Renal cortical epithelial cell (primary cell): ENCODE results near the gene IMMP2L. TPM values are rescaled to one million over a fixed set of nuclear protein-coding genes. Genes with fewer than 3 reads are reported as not detected.

Experiments used
- DNase-seq: peaks from one replicate; pipeline ENCODE4 v3.0.0-alpha.2; 2011; ENCODE audit warnings: low read depth
- total RNA-seq: library from RNA; depleted of rRNA; stranded (reverse); fragments of >200 nt; gene quantifications from 2 replicates; pipeline ENCODE4 v1.2.3, GENCODE V29; 2014

Gene IMMP2L
- total RNA-seq, 1 donor from 2014 or later = 23.8 TPM

GRCh38 chr7:110871856-110872255 is 690.4 kb downstream of the IMMP2L start:
- DNase-seq = no peak

- no peak for DNase-seq
Measured at GRCh38 chr7:110870926-110871325, 691.4 kb downstream of the IMMP2L start.

- DNase-seq = no peak
Measured at GRCh38 chr7:110868458-110868857, 693.8 kb downstream of the IMMP2L start.

DNA sequence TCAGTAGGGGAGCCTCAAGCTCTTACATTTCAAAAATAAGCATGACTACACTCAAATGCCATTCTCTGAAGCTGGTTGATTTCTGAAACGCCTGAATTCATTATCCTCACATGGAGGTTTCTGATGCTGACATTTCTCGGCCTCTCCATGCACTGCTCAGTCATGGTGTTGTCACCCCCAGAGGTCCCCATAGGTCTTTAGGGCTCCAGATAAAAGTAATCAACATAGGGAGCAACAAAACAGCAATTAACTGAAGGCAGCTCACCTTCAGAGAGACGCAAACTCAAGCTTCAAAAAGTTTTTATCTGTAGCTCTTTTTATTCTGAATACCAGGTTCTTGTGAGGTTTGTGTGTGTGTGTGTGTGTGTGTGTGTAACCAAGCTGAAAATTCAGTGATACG is 694.5 kb downstream of the IMMP2L start:
- no peak for DNase-seq

DNA sequence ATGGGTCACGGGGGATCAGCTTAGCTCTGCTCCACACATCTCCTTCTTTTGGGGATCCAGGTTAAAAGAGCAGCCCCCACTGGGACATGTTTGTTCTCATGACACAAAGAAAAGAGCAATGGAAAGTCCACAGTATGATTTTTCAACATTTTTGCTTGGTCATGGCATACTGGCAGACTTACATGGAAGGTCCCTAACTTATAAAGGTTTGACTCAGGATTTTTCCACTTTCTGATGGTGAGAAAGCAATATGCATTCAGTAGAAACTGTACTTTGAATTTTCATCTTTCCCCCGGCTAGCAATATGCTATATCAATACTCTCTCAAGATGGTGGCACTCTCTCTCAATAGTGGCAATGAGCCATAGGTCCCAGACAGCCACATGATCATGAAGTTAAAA is 699.0 kb downstream of the IMMP2L start:
- DNase-seq = no peak

- DNase-seq = no peak
Measured at GRCh38 chr7:110861163-110861562, 701.1 kb downstream of the IMMP2L start.

- DNase-seq = no peak
Measured at GRCh38 chr7:110857106-110857505, 705.2 kb downstream of the IMMP2L start.

DNA sequence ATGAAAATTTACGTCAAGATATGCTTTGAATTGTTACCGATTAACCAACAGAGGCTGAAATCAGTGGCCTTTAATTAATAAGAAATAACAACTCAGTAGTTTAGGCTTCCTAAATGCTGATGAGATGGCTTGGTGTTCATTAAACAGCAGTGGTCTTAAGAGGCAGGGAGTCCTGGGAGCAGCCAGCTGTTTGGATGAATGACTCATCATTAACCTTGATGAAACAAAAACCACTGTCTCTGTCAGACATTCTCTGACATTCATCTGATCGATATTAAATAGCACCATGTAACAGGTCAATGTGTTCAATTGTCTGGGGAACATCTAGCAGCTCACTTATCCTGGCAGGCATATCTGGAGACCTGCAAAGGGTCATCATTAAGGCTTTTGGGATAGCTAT is 705.6 kb downstream of the IMMP2L start:
- DNase-seq = peak; percentile 41

DNA sequence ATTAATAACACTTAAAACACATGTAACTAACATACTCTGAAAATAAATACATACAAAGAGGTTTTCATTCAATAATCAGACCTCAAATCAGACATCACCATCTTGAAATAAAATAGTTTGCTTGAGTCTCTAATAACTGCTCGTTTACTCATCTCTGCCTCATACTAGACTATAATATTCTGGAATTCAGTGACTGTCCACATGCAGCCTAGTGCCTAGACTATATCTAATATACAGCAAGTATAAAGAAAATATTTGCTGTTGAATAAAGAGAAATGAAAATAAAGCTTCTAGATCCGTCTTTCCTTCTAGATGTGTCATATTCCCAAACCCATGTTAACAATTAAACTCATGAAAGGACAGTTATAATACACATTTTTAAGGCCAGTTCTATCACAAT is 707.6 kb downstream of the IMMP2L start:
- no peak for DNase-seq

DNA sequence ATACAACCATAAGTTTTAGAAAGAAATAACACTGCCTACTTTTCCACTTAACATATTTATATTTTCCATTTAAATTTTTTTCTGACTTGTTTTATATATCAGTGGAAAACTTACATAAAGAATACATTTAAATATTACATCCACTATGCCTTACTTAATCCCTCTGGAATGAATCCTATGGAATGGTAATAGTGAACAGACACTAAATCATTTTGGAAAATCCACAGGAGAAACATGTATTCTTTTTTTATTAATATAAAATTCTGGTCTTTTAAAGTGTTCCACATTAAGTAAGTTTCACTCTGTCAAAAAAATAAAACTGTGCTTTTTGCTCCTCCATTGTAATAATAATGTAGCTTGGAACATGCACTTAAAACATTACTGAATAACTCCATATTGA is 708.1 kb downstream of the IMMP2L start:
- DNase-seq = no peak

DNA sequence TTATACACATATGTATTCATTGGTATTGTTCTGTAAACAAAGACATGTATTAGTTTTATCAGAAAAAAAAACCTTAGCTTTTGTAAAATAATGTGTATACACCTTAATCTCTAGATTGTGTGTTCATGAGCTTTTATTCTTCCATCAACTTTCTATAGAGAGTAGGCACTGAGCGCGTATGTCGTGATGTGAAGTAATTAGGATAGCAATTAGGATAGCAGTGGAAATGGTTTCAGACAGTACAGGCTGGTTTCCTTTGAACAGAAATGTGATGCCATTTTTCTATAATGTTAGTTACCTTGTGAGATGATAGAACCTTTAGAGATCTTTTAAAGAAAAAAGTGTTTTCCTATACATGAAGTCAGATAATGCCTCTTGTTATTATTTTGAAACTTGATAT is 709.0 kb downstream of the IMMP2L start:
- no peak for DNase-seq

DNA sequence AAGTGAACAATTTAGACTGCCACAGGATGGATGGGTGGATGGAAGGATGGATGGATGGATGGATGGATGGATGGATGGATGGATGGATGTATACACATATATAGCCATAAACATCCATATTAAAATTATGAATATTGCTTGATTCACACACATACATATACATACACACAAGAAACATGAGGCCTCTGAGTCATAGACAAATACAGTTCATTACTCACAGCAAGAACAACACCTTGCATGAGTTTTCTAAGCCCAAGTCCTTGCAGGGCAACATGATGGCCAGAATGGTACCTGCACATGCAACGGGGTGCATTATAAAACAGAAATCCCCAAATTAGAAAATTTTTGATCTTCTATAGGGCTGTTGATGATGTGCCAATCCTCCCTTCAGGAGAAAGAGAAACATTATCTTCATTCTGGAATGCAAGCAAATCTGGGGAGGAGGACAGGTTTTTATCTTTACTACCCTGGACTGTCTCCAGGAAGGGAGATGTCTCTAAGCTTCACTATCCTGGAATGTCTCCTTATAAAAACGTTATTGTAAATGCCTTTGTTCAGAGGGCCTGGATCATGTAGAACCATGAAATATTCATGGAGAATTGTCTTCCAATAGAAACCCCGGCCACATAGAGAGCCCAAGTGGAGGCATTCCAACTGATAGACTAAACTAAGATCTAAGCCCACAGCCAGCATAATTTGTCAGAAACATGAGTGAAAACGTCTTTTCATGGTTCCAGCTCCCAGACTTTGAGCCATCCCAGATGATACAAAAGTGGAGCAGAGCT is 709.9 kb downstream of the IMMP2L start:
- DNase-seq = no peak

- no peak for DNase-seq
Measured at GRCh38 chr7:110850224-110850623, 712.1 kb downstream of the IMMP2L start.

GRCh38 chr7:110842796-110843195 is 719.5 kb downstream of the IMMP2L start:
- no peak for DNase-seq

DNA sequence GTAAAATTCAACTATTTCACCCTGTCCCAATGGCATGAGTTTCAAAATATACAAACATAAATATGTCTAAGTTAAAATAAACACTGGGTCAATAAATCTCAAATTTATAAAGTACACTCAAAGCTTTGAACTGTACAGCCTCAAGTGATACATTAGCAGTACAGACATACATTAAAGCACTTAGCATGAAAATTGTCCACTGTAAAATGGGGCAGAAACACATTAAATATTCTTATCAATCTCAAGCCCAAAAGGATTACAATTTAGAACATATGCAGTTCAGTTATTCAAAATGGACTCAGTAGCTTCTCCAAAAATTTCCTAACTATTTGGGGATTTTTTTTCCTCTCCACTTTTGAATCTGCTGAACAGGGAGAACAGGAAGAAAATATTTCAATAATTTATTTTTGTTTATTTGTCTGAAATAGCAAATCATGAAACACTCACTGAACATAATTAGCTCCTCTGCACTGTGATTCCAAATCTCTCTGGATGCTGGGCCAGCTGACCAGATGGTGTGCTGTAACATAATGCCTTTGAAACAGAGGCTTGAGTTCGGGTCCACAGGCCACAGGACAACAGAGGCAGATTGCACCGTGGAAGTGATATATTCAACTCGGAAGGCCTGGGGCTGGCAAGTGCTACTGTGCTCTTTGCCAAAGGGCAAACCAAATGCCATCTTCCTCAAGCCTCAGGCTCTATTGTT is 720.3 kb downstream of the IMMP2L start:
- no peak for DNase-seq

DNA sequence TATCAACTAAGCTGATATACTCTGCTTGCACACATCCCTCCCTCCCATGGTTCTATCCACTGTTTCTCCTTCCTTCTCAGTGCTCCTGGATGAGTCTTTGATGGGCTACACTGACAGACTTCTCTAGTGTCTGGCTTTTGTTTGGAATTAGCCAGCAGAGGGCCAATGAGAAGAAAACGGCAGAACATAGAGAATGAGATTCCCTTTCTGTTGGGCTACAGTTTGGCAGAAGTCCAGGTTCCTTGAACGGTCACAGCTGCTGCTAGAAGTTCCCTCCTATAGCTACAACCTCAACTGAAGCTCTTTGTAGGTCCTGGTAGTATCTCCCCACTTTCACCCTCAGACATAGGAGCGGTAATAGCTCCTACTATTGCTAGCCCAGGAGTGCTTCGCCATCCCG is 722.4 kb downstream of the IMMP2L start:
- DNase-seq = peak; percentile 13

DNA sequence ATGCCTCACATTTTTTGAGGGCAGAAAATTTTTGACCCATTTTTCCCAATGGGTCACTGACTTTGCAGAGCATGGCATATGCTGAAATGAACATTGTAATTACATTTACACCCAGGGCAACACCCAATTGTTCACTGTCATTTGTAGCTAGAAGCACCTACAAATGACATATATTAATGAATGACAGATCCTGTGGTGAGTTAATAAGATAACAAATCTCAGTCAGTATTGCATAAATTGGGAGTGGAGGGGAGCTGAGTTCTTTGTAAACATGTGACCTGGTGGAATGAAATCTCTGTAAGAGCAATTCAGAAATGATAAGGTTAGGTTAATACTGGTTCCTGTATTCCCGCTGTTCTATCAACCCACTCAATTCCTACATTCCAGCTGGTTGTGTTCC is 726.4 kb downstream of the IMMP2L start:
- DNase-seq = peak; percentile 33

DNA sequence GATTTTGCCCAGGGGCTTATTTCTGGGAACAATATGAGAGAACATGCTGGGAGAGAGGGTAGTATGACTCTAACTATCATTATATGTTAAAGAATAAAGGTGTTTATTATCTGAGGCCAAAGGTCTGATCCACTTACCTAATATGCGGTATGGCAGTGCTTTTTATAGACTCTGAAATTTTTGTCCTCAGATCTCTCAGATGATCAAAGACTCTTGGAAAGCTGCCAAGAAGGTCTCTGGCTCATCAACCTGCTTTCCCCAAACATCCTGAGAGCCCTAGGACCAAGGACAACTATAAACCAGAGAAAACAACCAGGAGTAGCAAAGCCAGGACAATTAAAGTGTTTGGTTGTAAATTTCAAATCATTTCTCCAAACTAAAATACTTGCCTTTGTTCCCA is 727.1 kb downstream of the IMMP2L start:
- DNase-seq = peak; percentile 15

GRCh38 chr7:110831419-110831818 is 730.9 kb downstream of the IMMP2L start:
- DNase-seq = no peak

DNA sequence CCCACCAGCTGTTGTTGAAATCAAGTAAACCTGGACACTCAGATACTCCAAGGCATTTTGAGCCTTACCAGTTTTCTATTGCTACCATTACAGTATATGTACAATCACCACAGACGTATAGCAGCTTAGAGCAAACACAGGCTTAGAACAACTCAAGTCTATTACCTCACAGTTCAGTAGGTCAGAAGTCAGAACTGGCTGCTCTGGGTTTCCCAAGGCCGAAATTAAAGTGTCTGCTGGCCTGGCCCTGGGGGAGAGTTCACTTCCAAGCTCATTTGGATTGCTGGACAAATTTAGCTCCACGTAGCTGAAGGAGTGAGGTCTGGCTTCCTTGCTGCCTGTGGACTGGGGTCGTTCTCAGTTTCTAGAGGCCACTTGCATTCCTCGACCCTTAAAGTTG is 731.5 kb downstream of the IMMP2L start:
- DNase-seq = no peak

DNA sequence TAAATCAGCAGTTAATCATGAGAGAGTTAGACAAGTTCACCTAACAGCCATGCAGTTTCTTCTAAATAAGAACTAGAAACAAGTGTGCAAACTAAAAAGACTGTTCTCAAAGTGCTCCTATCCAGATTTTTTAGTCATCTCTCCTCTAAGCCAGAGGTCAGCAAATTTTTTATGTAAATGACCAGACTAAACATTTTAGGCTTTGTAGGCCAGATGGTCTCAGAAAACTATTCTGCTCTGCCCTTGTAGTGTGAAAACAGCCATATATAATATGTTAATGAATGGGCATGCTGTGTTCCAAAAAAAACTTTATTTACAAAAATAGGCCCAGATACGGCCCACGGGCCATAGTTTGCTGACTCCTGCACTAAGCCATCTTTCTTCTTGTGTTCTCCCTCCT is 734.4 kb downstream of the IMMP2L start:
- no peak for DNase-seq

DNA sequence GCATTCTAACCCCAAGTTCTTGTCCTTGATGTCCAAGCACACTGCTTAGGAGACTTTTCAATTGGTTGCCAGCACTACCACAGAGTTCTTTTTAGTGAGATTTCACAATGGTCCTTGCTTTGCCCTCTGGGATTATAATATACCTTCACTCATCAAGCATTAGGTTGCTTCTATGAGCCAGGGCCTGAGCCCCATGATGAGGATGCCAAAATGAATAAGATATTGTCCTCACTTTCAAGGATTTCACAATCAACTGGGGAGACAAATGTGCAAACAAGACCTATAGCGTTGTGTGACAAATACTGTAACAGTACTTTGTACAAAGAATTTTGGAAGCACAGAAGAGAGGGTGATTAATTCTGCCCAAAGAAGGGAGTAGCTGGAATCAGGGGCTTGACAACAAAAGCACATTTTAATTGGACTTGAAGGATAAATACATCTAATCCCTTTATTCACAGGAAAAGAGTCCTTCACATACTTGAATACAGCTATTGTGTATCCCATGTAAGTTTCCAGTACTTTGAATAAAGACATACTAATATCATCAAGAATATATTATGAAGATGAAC is 734.9 kb downstream of the IMMP2L start:
- DNase-seq = no peak

- DNase-seq = no peak
Measured at GRCh38 chr7:110813986-110814385, 748.3 kb downstream of the IMMP2L start.
